Ovary (tissue), 3 donors: Measurements from ENCODE around the gene CNMD.

Experiments
- CTCF ChIP-seq, 3 donors: fragments of 450-650 bp in 2 of 3; fragments of 200-600 bp in 1 of 3; IDR thresholded peaks; one replicate each; pipeline versions ENCODE4 v1.5.1 to v1.8.0; 2016 to 2022; ENCODE audit warnings: antibody characterized with exemption in 3 of 3, mild to moderate bottlenecking in 1 of 3
- EP300 ChIP-seq: sonication (generic); formaldehyde crosslinking; IDR thresholded peaks from one replicate; pipeline ENCODE4 v1.6.1; 2017; ENCODE audit warnings: antibody characterized with exemption
- POLR2A ChIP-seq: fragments of 450-650 bp; IDR thresholded peaks from one replicate; pipeline ENCODE4 v1.6.1; 2017; ENCODE audit warnings: antibody characterized with exemption, mild to moderate bottlenecking, moderate library complexity
- donor health status: DM: no; HTN: no; CAD: no.

GRCh38 chr13:52780092-52780491, 40.5 kb upstream of the CNMD start:
- TF ChIP-seq POLR2A (no peak), CTCF (IDR thresholded peaks at IDR 0.05) (no peak), EP300 (no peak)
